ENCODE data around the gene MTARC1. TPM values are rescaled to one million over a fixed set of nuclear protein-coding genes. Genes with fewer than 3 reads are reported as not detected.
A peak's percentile ranks its signal among the peaks of the same experiment; 100 is the strongest.

The MTARC1 gene
- 10 to 100 TPM; 14.3 to 19.4 TPM for total RNA-seq
- 10 to 100 TPM; 27.9 to 31.6 TPM for polyA plus RNA-seq (ENCODE audit: insufficient read length in 2 of 2)
- long read RNA-seq, donor 1, full-length matches to known transcripts, result 8 of 23 reads
- long read RNA-seq, donor 1, partial matches to known transcripts, result 15 of 23 reads
- long read RNA-seq, donor 1, other reads (novel, unspliced or antisense), result 0 of 23 reads
- long read RNA-seq, donor 2, result 0 reads
- long read RNA-seq, donor 3, full-length matches to known transcripts, result 1 of 1 reads
- long read RNA-seq, donor 3, partial matches to known transcripts, result 0 of 1 reads
- long read RNA-seq, donor 3, other reads (novel, unspliced or antisense), result 0 of 1 reads
- long read RNA-seq, donor 4, full-length matches to known transcripts, result 2 of 2 reads
- long read RNA-seq, donor 4, partial matches to known transcripts, result 0 of 2 reads
- long read RNA-seq, donor 4, other reads (novel, unspliced or antisense), result 0 of 2 reads

- Histone ChIP-seq H3K36me3 (ENCODE audit: control insufficient read depth, insufficient read depth, low read length) (no peaks in the 10 kb centered on the region), H3K27ac (ENCODE audit: low read depth, low read length) (peak within 1 kb of the TSS; percentile 78), H3K4me1 (ENCODE audit: control insufficient read depth, insufficient read depth, low read length) (peaks cover 22% of the 10 kb centered on the region), H3K27me3 (ENCODE audit: control insufficient read depth, insufficient read depth, low read length) (no peaks in the 10 kb centered on the region), H3K4me3 (ENCODE audit: low read depth, low read length) (peak within 1 kb of the TSS; percentile 57), H3K9me3 (ENCODE audit: control insufficient read depth, insufficient read depth, low read length) (no peaks in the 10 kb centered on the region)
- peak in 4 of 6 donors; percentile 47 to 91 (median 78) for DNase-seq (ENCODE audit: low read depth in 4 of 6, low spot score in 6 of 6)
- WGBS (ENCODE audit: insufficient coverage), result under 1% methylated on average over 54 of the region's 56 CpGs
Measured at GRCh38 chr1:220786337-220787068, at the start of gene MTARC1. MTARC1 (plus strand) TSS chr1:220786913; CDS start chr1:220786945, 32 bp downstream.

- Histone ChIP-seq H3K36me3 (ENCODE audit: control insufficient read depth, insufficient read depth, low read length) (no peaks in the 10 kb centered on the region), H3K27me3 (ENCODE audit: control insufficient read depth, insufficient read depth, low read length) (no peaks in the 10 kb centered on the region), H3K9me3 (ENCODE audit: control insufficient read depth, insufficient read depth, low read length) (no peaks in the 10 kb centered on the region), H3K4me1 (ENCODE audit: control insufficient read depth, insufficient read depth, low read length) (no peaks in the 10 kb centered on the region), H3K4me3 (ENCODE audit: low read depth, low read length) (no peak overlapping the region), H3K27ac (ENCODE audit: low read depth, low read length) (no peak overlapping the region)
- no CpG with 5 or more reads among the region's 2 CpGs for WGBS (ENCODE audit: insufficient coverage)
- no peak for DNase-seq (ENCODE audit: low read depth in 4 of 6, low spot score in 6 of 6)
Measured at GRCh38 chr1:220741349-220741748, 45.4 kb upstream of the MTARC1 start.

DNA sequence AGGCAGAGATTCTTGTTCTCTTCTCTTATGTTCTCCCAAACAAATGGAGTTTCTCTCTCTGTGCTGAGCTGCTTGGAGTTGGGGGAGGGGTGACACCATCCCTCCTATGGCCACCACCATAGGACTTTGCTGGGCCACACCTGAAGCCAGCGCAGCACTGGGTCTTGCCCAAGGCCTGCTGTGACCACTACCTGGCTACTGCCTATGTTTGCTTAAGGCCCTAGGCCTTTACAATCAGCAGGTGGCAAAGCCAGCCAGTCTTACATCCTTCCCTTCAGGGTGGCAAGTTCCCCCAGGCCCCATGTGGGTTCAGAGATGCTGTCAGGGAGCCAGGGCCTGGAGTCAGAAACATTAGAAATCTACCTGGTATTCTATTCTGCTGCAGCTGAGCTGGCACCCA is 44.9 kb upstream of the MTARC1 start:
- no peak overlapping the region for H3K4me3 ChIP-seq (ENCODE audit: low read depth, low read length)
- no peak overlapping the region for H3K27ac ChIP-seq (ENCODE audit: low read depth, low read length)
- DNase-seq (ENCODE audit: low read depth in 4 of 6, low spot score in 6 of 6), result no peak
- 100% methylated on average over 1 of the region's 1 CpG for WGBS (ENCODE audit: insufficient coverage)
- H3K4me1 ChIP-seq (ENCODE audit: control insufficient read depth, insufficient read depth, low read length), result no peaks in the 10 kb centered on the region
- H3K9me3 ChIP-seq (ENCODE audit: control insufficient read depth, insufficient read depth, low read length), result no peaks in the 10 kb centered on the region
- no peaks in the 10 kb centered on the region for H3K27me3 ChIP-seq (ENCODE audit: control insufficient read depth, insufficient read depth, low read length)
- no peaks in the 10 kb centered on the region for H3K36me3 ChIP-seq (ENCODE audit: control insufficient read depth, insufficient read depth, low read length)

DNA sequence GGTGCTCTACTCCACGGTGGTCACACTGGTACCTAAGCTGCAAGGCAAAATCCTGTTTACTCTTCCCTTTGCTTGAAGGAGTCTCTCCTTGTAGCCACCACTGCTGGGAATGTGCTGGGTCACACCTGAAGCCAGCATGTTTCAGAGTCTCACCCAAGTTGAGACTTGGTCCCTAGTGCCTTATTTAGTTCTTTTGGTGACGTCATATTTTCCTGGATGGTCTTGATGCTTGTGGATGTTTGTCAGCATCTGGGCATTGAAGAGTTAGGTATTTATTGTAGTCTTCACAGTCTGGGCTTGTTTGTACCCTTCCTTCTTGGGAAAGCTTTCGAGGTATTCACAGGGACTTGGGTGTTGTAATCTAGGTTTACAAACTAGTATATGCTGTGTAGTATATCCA is 44.2 kb upstream of the MTARC1 start:
- Histone ChIP-seq H3K9me3 (ENCODE audit: control insufficient read depth, insufficient read depth, low read length) (no peaks in the 10 kb centered on the region), H3K4me3 (ENCODE audit: low read depth, low read length) (no peak overlapping the region), H3K27ac (ENCODE audit: low read depth, low read length) (no peak overlapping the region), H3K4me1 (ENCODE audit: control insufficient read depth, insufficient read depth, low read length) (peaks cover 3% of the 10 kb centered on the region), H3K27me3 (ENCODE audit: control insufficient read depth, insufficient read depth, low read length) (no peaks in the 10 kb centered on the region), H3K36me3 (ENCODE audit: control insufficient read depth, insufficient read depth, low read length) (no peaks in the 10 kb centered on the region)
- no peak for DNase-seq (ENCODE audit: low read depth in 4 of 6, low spot score in 6 of 6)
- WGBS (ENCODE audit: insufficient coverage), result 90% methylated on average over 2 of the region's 3 CpGs

DNA sequence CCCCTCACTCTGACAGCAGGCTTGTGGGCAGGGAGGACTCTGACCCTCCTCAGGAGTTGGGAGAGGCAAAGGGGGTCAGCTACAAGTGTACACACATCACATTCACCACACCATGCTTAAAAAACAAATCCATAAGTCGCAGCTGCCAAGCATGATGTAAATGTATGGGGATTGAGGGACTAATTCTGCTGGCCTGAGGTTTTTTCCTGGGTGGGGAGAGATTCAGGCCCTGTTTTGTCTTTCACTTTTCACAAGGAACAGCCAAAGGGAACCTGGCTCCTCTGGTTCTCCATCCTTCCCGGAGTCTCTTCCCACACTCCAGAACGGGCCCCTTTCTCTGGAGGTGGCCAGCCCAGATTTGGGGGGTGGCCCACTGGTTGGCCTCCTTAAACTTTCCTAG is 39.9 kb upstream of the MTARC1 start:
- Histone ChIP-seq H3K9me3 (ENCODE audit: control insufficient read depth, insufficient read depth, low read length) (no peaks in the 10 kb centered on the region), H3K27ac (ENCODE audit: low read depth, low read length) (no peak overlapping the region), H3K4me1 (ENCODE audit: control insufficient read depth, insufficient read depth, low read length) (peaks cover 15% of the 10 kb centered on the region), H3K27me3 (ENCODE audit: control insufficient read depth, insufficient read depth, low read length) (no peaks in the 10 kb centered on the region), H3K4me3 (ENCODE audit: low read depth, low read length) (no peak overlapping the region), H3K36me3 (ENCODE audit: control insufficient read depth, insufficient read depth, low read length) (no peaks in the 10 kb centered on the region)
- no peak for DNase-seq (ENCODE audit: low read depth in 4 of 6, low spot score in 6 of 6)
- WGBS (ENCODE audit: insufficient coverage), result 100% methylated on average over 1 of the region's 3 CpGs

GRCh38 chr1:220747437-220748088 is 39.1 kb upstream of the MTARC1 start:
- no peaks in the 10 kb centered on the region for H3K27me3 ChIP-seq (ENCODE audit: control insufficient read depth, insufficient read depth, low read length)
- DNase-seq (ENCODE audit: low read depth in 4 of 6, low spot score in 6 of 6), result peak in 1 of 6 donors; percentile 36
- peak overlapping the region; percentile 71 for H3K4me3 ChIP-seq (ENCODE audit: low read depth, low read length)
- no peaks in the 10 kb centered on the region for H3K9me3 ChIP-seq (ENCODE audit: control insufficient read depth, insufficient read depth, low read length)
- peaks cover 15% of the 10 kb centered on the region for H3K4me1 ChIP-seq (ENCODE audit: control insufficient read depth, insufficient read depth, low read length)
- peak overlapping the region; percentile 86 for H3K27ac ChIP-seq (ENCODE audit: low read depth, low read length)
- WGBS (ENCODE audit: insufficient coverage), result 5% methylated on average over 12 of the region's 18 CpGs
- H3K36me3 ChIP-seq (ENCODE audit: control insufficient read depth, insufficient read depth, low read length), result no peaks in the 10 kb centered on the region

DNA sequence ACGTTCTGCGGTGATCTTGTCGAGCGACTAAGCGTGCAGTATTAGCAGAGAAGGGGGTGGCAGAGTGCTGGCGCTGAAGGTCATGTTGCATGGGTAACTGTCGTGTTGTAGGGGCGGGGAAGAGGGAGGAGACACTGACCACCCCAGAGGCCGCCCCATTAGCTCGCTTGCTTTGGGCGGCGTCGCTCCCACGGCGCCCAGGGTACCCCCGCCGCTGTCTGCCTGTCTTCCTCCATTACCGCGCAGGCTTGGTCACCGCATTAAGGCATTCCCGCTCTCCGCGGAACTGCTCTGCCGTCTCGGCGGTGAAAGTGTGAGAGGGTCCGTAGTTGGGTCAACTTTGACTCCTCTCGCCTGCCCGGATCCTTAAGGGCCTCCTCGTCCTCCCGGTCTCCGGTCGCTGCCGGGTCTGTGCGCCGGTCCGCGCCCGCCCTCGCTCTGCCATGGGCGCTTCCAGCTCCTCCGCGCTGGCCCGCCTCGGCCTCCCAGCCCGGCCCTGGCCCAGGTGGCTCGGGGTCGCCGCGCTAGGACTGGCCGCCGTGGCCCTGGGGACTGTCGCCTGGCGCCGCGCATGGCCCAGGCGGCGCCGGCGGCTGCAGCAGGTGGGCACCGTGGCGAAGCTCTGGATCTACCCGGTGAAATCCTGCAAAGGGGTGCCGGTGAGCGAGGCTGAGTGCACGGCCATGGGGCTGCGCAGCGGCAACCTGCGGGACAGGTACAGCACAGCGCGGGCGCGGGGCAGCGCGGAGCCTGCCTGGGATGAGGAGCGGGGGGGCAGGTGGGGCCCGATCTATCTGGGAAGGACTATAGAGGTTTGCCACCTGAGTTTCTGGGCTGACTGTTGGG is 38.4 kb upstream of the MTARC1 start, which contains the start of gene MTARC2:
TSS of gene MTARC2 (plus strand) at position 234 of the 846 bp plus-strand sequence. CDS start at position 444, 210 bp downstream.
- Histone ChIP-seq H3K4me1 (ENCODE audit: control insufficient read depth, insufficient read depth, low read length) (peaks cover 15% of the 10 kb centered on the region), H3K9me3 (ENCODE audit: control insufficient read depth, insufficient read depth, low read length) (no peaks in the 10 kb centered on the region), H3K27ac (ENCODE audit: low read depth, low read length) (peak within 1 kb of the TSS; percentile 86), H3K4me3 (ENCODE audit: low read depth, low read length) (peak within 1 kb of the TSS; percentile 71), H3K27me3 (ENCODE audit: control insufficient read depth, insufficient read depth, low read length) (no peaks in the 10 kb centered on the region), H3K36me3 (ENCODE audit: control insufficient read depth, insufficient read depth, low read length) (no peaks in the 10 kb centered on the region)
- WGBS (ENCODE audit: insufficient coverage), result under 1% methylated on average over 76 of the region's 77 CpGs
- peak; percentile 51 to 87 (median 66) for DNase-seq (ENCODE audit: low read depth in 4 of 6, low spot score in 6 of 6)

DNA sequence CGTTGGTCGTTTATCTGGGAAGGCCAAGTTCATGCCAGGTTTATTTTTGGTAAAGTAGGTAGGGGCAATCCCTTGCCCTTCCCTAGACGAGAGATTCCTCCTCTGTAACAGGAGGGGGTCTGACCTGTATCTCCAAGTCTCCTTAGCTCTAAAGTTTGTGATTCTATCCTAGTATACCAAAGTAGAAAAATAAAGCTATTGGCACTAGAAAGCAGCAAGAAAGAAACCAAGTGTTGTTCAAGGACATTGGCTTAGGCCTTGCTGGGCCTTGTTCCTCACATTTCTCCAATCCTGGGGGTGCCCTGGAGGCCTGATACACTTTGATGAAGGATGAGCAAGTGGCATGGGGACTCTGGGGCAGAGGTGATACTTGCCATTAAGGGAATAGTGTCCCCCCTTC is 37.8 kb upstream of the MTARC1 start:
- DNase-seq (ENCODE audit: low read depth in 4 of 6, low spot score in 6 of 6), result peak in 2 of 6 donors; percentile 5 to 23
- H3K36me3 ChIP-seq (ENCODE audit: control insufficient read depth, insufficient read depth, low read length), result no peaks in the 10 kb centered on the region
- H3K4me1 ChIP-seq (ENCODE audit: control insufficient read depth, insufficient read depth, low read length), result peaks cover 15% of the 10 kb centered on the region
- H3K4me3 ChIP-seq (ENCODE audit: low read depth, low read length), result peak overlapping the region; percentile 71
- H3K9me3 ChIP-seq (ENCODE audit: control insufficient read depth, insufficient read depth, low read length), result no peaks in the 10 kb centered on the region
- H3K27ac ChIP-seq (ENCODE audit: low read depth, low read length), result no peak overlapping the region
- no peaks in the 10 kb centered on the region for H3K27me3 ChIP-seq (ENCODE audit: control insufficient read depth, insufficient read depth, low read length)
- WGBS (ENCODE audit: insufficient coverage), result no CpG with 5 or more reads among the region's 3 CpGs

- peak in 2 of 6 donors; percentile 9 to 49 for DNase-seq (ENCODE audit: low read depth in 4 of 6, low spot score in 6 of 6)
- Histone ChIP-seq H3K27me3 (ENCODE audit: control insufficient read depth, insufficient read depth, low read length) (no peaks in the 10 kb centered on the region), H3K27ac (ENCODE audit: low read depth, low read length) (no peak overlapping the region), H3K36me3 (ENCODE audit: control insufficient read depth, insufficient read depth, low read length) (no peaks in the 10 kb centered on the region), H3K4me3 (ENCODE audit: low read depth, low read length) (no peak overlapping the region), H3K9me3 (ENCODE audit: control insufficient read depth, insufficient read depth, low read length) (no peaks in the 10 kb centered on the region), H3K4me1 (ENCODE audit: control insufficient read depth, insufficient read depth, low read length) (peaks cover 15% of the 10 kb centered on the region)
- 63% methylated on average over 4 of the region's 6 CpGs for WGBS (ENCODE audit: insufficient coverage)
Measured at GRCh38 chr1:220750131-220750515, 36.6 kb upstream of the MTARC1 start.

All from spinal cord (tissue), 10 donors.